GM21717 (cell line): ENCODE measurements around the gene KRT79.

Source experiments
- ATAC-seq: cut with Tn5 transposase; IDR thresholded peaks from one replicate; pipeline ENCODE4 v1.9.1; 2021; ENCODE audit warnings: mild to moderate bottlenecking, moderate library complexity; ENCODE audit not compliant: unreplicated experiment

KRT79 gene

DNA sequence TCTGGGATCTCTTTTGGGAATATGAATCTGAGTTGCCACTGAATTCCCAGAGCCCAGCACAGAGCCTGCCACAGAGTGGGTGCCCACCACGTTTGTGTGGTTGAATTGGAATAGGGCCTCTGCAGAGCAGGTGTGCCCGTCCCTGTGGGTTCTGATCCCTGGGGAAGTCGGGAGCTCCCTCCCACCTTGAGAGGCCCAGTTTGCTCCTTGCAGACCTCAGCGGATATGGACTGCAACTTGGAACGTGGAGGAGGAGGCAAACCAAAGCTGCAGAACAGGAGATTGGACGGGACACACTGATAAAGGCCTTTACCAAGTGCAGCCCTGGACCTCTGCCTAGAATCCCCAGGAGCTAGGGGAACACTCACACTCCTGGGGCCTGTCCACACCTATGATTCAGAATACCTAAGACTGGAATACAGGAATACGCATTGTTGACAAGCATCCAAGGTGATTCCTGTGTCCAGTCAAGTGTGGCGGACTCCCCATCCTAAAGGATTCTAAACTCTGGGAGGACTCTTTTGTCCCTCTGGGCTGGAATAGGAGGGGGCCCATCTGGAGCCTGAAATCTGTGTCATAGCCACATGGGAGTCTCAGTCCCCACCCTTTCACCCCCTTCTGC is 59.4 kb downstream of the KRT79 start:
- ATAC-seq, result no peak

DNA sequence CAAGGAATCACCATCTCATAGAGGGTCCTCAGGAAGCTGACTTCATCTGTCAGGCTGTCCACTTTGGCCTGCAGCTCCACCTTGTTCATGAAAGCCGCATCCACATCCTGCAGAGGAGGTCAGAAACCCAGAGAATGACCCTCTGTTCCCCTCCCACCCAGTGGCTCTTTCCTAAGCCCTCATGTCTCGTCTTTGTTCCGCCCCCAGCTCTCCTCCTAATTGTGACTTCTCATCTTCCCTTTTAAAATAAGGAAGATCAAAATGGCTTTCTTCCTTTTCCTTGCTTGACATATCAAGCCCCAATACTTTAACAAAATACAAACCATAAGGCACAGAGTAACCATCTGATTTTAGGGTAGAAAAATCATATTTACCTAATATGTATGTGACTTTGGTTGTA is 61.3 kb downstream of the KRT79 start:
- ATAC-seq, result no peak

DNA sequence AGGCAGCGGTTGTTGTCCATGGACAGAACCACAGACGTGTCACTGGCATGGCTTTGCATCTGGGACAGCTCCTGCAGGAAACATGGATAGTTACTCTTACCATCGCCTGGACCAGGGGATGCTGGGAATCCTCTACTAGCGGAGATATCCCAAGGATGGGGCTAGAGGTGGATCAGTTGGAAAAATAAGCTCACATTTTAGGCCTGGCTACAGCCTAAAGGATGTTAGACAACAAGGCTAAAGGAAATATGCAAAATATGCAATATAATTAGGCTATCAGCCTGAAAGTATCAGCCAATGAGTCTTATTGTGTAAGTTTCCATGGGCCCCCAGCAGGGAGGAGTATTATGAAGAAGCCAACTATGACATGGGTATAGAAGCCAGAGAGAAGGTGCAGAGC is 61.9 kb downstream of the KRT79 start:
- ATAC-seq, result no peak

DNA sequence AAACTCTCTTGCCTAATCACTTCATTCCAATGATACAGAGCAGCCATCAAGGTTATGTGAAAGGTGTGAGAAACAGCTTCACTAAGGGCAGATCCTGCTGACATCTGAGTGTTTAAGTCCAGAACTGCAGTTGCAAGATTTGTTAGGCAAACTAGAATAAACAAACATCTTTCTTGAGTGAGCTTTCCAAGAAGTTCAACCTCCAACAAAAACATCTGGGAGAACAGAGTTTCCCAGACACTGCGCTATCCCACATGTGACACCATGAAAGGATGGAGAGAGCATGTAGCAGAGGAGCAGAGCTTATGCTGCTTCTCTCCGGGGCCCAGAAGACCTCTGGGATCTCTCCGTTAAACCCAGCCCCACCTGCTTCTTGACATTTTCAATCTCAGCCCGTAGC is 62.6 kb downstream of the KRT79 start:
- ATAC-seq, result no peak
